Esophagus squamous epithelium (tissue), 4 donors: ENCODE measurements around the gene DNAJA3.

ENCODE experiments used
- POLR2A ChIP-seq, 4 donors: fragments of 450-650 bp; IDR thresholded peaks; one replicate each; pipeline ENCODE4 v1.6.1; 2017; ENCODE audit warnings: antibody characterized with exemption in 4 of 4, mild to moderate bottlenecking in 4 of 4, moderate library complexity in 3 of 4
- TF ChIP-seq, protein P1 (sequence below), 6 experiments: fragments of 450-650 bp in 4 of 6; fragments of 200-600 bp in 2 of 6; sonication (generic) in 2 of 6; IDR thresholded peaks; one replicate each; pipeline ENCODE4 v1.5.1; 2016 to 2019; ENCODE audit warnings: antibody characterized with exemption in 6 of 6, mild to moderate bottlenecking in 4 of 6, moderate library complexity in 4 of 6

DNA sequence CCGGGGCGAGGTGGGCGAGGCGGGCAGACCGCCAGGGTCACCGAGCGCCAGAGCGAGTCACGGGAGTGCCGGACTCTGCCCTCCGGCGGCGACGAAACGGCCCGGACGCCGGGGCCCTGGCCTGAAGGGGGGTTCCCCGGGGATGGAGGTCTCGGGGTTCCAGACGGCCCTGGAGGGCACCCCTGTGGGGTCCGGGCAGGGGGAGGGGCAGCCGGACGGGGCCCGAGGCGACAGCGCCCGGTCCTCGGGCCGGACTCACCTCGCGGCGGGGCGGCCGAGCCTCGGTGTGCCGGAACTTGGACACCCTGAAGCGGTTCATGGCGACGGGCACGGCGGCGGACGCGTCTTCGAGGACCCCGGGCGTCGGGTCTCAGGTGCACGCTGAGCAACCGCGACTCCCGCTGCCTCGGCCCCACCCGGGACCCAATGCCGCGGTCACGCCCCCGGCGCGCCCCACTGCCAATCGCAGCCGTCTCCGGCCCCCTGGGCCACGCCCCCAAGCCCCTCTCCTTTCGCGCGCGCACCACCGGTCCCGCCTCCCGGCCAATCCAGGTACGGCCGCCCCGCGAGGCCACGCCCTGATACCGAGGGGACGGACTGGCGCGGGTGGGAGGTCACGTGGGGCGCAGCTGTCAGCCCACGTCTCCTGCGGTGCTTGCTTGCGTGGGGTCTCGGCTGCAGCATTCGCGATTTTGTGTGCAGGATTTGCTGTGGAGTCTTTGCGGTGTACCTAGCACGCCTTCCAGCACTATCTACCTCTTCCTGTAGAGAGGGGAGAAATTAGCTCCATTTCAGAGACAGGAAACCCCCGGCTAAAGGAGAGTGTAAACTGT lies 9.3 kb upstream of the DNAJA3 start, which contains the start of gene CORO7:
- TF ChIP-seq, protein P1, sequence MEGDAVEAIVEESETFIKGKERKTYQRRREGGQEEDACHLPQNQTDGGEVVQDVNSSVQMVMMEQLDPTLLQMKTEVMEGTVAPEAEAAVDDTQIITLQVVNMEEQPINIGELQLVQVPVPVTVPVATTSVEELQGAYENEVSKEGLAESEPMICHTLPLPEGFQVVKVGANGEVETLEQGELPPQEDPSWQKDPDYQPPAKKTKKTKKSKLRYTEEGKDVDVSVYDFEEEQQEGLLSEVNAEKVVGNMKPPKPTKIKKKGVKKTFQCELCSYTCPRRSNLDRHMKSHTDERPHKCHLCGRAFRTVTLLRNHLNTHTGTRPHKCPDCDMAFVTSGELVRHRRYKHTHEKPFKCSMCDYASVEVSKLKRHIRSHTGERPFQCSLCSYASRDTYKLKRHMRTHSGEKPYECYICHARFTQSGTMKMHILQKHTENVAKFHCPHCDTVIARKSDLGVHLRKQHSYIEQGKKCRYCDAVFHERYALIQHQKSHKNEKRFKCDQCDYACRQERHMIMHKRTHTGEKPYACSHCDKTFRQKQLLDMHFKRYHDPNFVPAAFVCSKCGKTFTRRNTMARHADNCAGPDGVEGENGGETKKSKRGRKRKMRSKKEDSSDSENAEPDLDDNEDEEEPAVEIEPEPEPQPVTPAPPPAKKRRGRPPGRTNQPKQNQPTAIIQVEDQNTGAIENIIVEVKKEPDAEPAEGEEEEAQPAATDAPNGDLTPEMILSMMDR (IDR thresholded peaks at IDR 0.05): peak in 5 of 6 experiments; percentile 3 to 32 (median 29)
- TF ChIP-seq POLR2A (IDR thresholded peaks at IDR 0.05): peak in 3 of 4 donors; percentile 27 to 87 (median 78)
